GM12873 (cell line): ENCODE measurements around the gene GLYATL1B.

Experiments
- CTCF ChIP-seq: IDR thresholded peaks from 2 replicates; pipeline ENCODE4 v1.5.1; 2012; ENCODE audit warnings: low read depth, mild to moderate bottlenecking, moderate library complexity, low read length, control low read depth; ENCODE audit not compliant: insufficient read depth; ENCODE audit errors: missing control alignments

Gene GLYATL1B

GRCh38 chr11:59138643-59139042 is 52.5 kb downstream of the GLYATL1B start:
- TF ChIP-seq CTCF: no peak

- no peak for TF ChIP-seq CTCF
Observed at GRCh38 chr11:59141191-59141590, 55.1 kb downstream of the GLYATL1B start.

DNA sequence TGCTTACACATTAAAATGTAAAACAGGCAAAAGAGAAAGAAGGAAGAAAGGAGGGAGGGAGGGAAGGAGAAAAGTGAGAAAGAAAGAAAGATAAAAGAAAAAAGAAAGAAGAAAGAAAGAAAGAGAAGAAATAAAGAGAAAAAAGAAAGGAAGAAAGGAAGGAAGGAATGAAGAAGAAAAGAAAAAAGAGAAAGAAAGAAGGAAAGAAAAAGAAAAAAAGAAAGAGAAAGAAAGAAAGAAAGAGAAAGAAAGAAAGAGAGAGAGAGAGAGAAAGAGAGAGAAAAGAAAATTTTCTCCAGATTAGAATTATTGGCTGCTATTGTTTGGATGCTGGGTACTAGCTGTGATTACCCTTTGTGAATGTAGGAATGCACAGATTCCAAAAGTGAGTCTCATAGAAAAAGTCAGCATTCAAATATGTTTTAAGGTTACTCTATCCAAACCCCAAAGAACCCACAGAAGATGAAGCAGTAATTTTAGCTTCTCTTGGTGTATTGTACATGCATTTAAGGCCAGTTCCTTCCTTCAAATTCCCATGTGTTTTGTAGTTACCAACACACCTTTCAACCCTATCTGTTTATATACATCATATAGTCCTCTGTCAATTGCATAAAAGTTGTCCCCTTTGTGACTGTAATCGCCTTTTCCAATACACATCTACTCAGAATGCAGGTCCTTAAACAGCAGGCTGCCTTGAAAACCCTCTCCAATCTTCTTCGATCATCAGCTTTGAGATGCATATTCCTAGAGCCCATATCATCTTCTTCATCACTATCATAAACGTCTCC is 55.8 kb downstream of the GLYATL1B start:
- TF ChIP-seq CTCF: no peak

GRCh38 chr11:59142530-59143507 is 56.7 kb downstream of the GLYATL1B start, which contains the start of gene FAM111A:
TSS of gene FAM111A (plus strand) at chr11:59142856. CDS start at chr11:59148873, 6,017 bp downstream.
- peak; percentile 38 for TF ChIP-seq CTCF

DNA sequence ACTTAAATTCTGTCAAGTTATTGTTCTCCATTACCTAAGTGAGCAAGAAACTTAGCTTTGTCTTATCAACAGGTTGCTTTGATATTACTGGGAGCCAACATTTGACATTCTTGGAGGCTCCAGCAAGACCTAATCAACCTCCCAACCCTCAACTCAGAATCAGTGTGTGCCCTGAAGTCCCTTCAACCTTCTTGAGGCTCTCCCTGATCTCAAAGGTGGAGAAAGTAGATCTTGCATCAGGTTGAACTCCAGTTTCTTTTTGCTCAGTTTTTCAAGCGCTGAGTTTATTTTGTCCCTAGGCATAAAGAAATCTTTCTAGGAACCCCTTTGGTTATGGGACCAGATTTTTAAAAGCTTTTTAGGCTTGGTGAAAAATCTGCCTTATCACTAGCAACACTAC is 58.0 kb downstream of the GLYATL1B start:
- no peak for TF ChIP-seq CTCF
